HCT116 (cell line): ENCODE data around the gene CD93. TPM values are rescaled to one million over a fixed set of nuclear protein-coding genes. Genes with fewer than 3 reads are reported as not detected.

ENCODE experiments used
- ATAC-seq: fragments of 200-7000 bp; cut with Tn5 transposase; 2 replicates; pipeline ENCODE4 v1.9.1; 2020; ENCODE audit warnings: mild to moderate bottlenecking, moderate library complexity
- BruUV-seq: library from RNA; stranded (reverse); fragments of 400-500 nt; replicated peaks from 2 replicates; lab custom pipeline; 2021; lab: Mats Ljungman, UMichigan
- CTCF ChIA-PET: fragments of 300-600 bp; sonication (Branson Sonifier 250); formaldehyde crosslinking; loops from one replicate; lab custom pipeline; 2021; ENCODE audit warnings: antibody characterized with exemption; lab: Charles Lee
- POLR2A ChIA-PET: fragments of 300-600, 350-600 bp; sonication (Branson Sonifier 250); formaldehyde crosslinking; loops from one replicate; lab custom pipeline; 2021; ENCODE audit warnings: antibody characterized with exemption; lab: Charles Lee
- RAD21 ChIA-PET, 2 experiments: fragments of 300-600 bp; sonication (Branson Sonifier 250); formaldehyde crosslinking; loops; one replicate each; lab custom pipeline; 2023; ENCODE audit warnings: low total read pairs in 2 of 2; ENCODE audit not compliant: uncharacterized antibody in 2 of 2, unreplicated experiment in 2 of 2, low non-redundant PET in 1 of 2; lab: Charles Lee
- DNase-seq: peaks from one replicate; pipeline ENCODE4 v3.0.0-alpha.2; 2010; ENCODE audit warnings: low read depth, low spot score
- H2AFZ ChIP-seq: fragments of 200-600 bp; shearing (Covaris generic), sonication (generic); 2 replicates; pipeline ENCODE4 v1.6.1; 2017; ENCODE audit warnings: low read depth, mixed run types, mixed read lengths, antibody characterized with exemption, low read length; ENCODE audit not compliant: poor library complexity, severe bottlenecking
- H3K27ac ChIP-seq: 2 replicates; pipeline ENCODE4 v1.5.1; 2012; ENCODE audit warnings: low read depth, low read length
- H3K27me3 ChIP-seq: fragments of 200-600 bp; sonication (generic); 2 replicates; pipeline ENCODE4 v1.6.1; 2016; ENCODE audit warnings: mixed run types, low read length, mixed read lengths; ENCODE audit not compliant: insufficient read depth
- H3K36me3 ChIP-seq, 2 experiments: fragments of 200-500 bp in 1 of 2; fragments of 200-600 bp in 1 of 2; sonication (Bioruptor generic) in 1 of 2; sonication (generic) in 1 of 2; 2 replicates each; pipeline versions ENCODE4 v1.5.1 to v1.6.1; 2014 to 2016; ENCODE audit warnings: low read length in 2 of 2, inconsistent platforms in 1 of 2, mixed read lengths in 1 of 2, mixed run types in 1 of 2; ENCODE audit not compliant: insufficient read depth in 2 of 2, control insufficient read depth in 1 of 2
- H3K4me1 ChIP-seq, 2 experiments: fragments of 200-600 bp in 1 of 2; sonication (generic) in 1 of 2; 2 replicates each; pipeline versions ENCODE4 v1.5.1 to v1.6.1; 2012 to 2017; ENCODE audit warnings: low read length in 2 of 2, inconsistent platforms in 1 of 2, mild to moderate bottlenecking in 1 of 2, mixed read lengths in 1 of 2, mixed run types in 1 of 2, moderate library complexity in 1 of 2; ENCODE audit not compliant: insufficient read depth in 2 of 2, control insufficient read depth in 1 of 2
- H3K4me2 ChIP-seq: fragments of 200-600 bp; sonication (generic); 2 replicates; pipeline ENCODE4 v1.6.1; 2017; ENCODE audit warnings: mixed run types, low read length, mixed read lengths
- H3K4me3 ChIP-seq, 2 experiments: fragments of 200-600 bp in 1 of 2; sonication (generic) in 1 of 2; replicated peaks in 1 of 2; 2 replicates each; pipeline ENCODE4 v1.5.1; 2011 to 2016; ENCODE audit warnings: low read length in 2 of 2, control low read depth in 1 of 2, low read depth in 1 of 2, mild to moderate bottlenecking in 1 of 2, mixed read lengths in 1 of 2, mixed run types in 1 of 2
- H3K79me2 ChIP-seq: fragments of 200-600 bp; sonication (generic); 2 replicates; pipeline ENCODE4 v1.6.1; 2017; ENCODE audit warnings: mild to moderate bottlenecking, mixed run types, low read length, moderate library complexity, mixed read lengths; ENCODE audit not compliant: insufficient read depth
- H3K9ac ChIP-seq: fragments of 200-600 bp; sonication (generic); 2 replicates; pipeline ENCODE4 v1.6.1; 2016; ENCODE audit warnings: low read length, mixed read lengths
- H3K9me2 ChIP-seq: fragments of 200-600 bp; sonication (generic), shearing (Covaris generic); 2 replicates; pipeline ENCODE4 v1.6.1; 2017; ENCODE audit warnings: mixed run types, mild to moderate bottlenecking, moderate library complexity; ENCODE audit not compliant: insufficient read depth
- H3K9me3 ChIP-seq, 2 experiments: fragments of 200-500 bp in 1 of 2; fragments of 200-600 bp in 1 of 2; sonication (Bioruptor generic) in 1 of 2; sonication (generic) in 1 of 2; 2 replicates each; pipeline ENCODE4 v1.6.1; 2014 to 2017; ENCODE audit warnings: low read length in 2 of 2, mixed read lengths in 2 of 2, inconsistent platforms in 1 of 2, low read depth in 1 of 2, mild to moderate bottlenecking in 1 of 2, mixed run types in 1 of 2, moderate library complexity in 1 of 2; ENCODE audit not compliant: control insufficient read depth in 1 of 2, insufficient read depth in 1 of 2
- H4K20me1 ChIP-seq: fragments of 200-600 bp; sonication (generic), shearing (Covaris generic); 2 replicates; pipeline ENCODE4 v1.6.1; 2017; ENCODE audit warnings: mixed run types, mild to moderate bottlenecking, moderate library complexity; ENCODE audit not compliant: insufficient read depth
- CEBPB ChIP-seq: IDR thresholded peaks from 2 replicates; pipeline ENCODE4 v1.6.1; 2012; ENCODE audit warnings: low read depth
- EGR1 ChIP-seq: IDR thresholded peaks from 2 replicates; pipeline ENCODE4 v1.6.1; 2012; ENCODE audit warnings: low read depth
- ELF1 ChIP-seq: IDR thresholded peaks from 2 replicates; pipeline ENCODE4 v1.6.1; 2012; ENCODE audit warnings: low read depth, borderline replicate concordance
- JUND ChIP-seq: IDR thresholded peaks from 2 replicates; pipeline ENCODE4 v1.6.1; 2012
- POLR2A ChIP-seq: IDR thresholded peaks from 2 replicates; pipeline ENCODE4 v1.7.0; 2011; ENCODE audit warnings: borderline replicate concordance; ENCODE audit not compliant: insufficient read depth, insufficient read length; ENCODE audit errors: extremely low read depth
- POLR2AphosphoS5 ChIP-seq: IDR thresholded peaks from 2 replicates; pipeline ENCODE4 v1.6.1; 2011; ENCODE audit warnings: mild to moderate bottlenecking, low read depth, low read length, moderate library complexity
- RAD21 ChIP-seq: IDR thresholded peaks from 2 replicates; pipeline ENCODE4 v1.6.1; 2012; ENCODE audit warnings: low read depth, mild to moderate bottlenecking
- SP1 ChIP-seq: IDR thresholded peaks from 2 replicates; pipeline ENCODE4 v1.6.1; 2012; ENCODE audit warnings: low read depth
- SRF ChIP-seq: IDR thresholded peaks from 2 replicates; pipeline ENCODE4 v1.6.1; 2012; ENCODE audit warnings: low read depth
- ZBTB33 ChIP-seq: IDR thresholded peaks from 2 replicates; pipeline ENCODE4 v1.6.1; 2011; ENCODE audit warnings: mild to moderate bottlenecking, low read length, moderate library complexity; ENCODE audit not compliant: insufficient replicate concordance; ENCODE audit errors: extremely low read depth
- ZNF274 ChIP-seq: fragments of 200-500 bp; sonication (Bioruptor generic); IDR thresholded peaks from 2 replicates; pipeline ENCODE4 v1.6.1; 2014; ENCODE audit warnings: mild to moderate bottlenecking, low read depth, low read length, inconsistent platforms
- intact Hi-C: fragments of 100-400 bp; cut with micrococcal nuclease; formaldehyde crosslinking; loops from 2 replicates; pipeline ENCODE4 v1.10.0; 2022
- total RNA-seq: library from RNA; stranded (reverse); gene quantifications from one replicate; pipeline ENCODE4 v1.2.1, GENCODE V29; 2021; ENCODE audit not compliant: unreplicated experiment

The CD93 gene
- total RNA-seq, 1 experiment from 2014 or later, result 0.07 TPM

GRCh38 chr20:23122321-23122720 is 36.2 kb upstream of the CD93 start:
- BruUV-seq, result no TSS peak
- CTCF ChIA-PET, result no interaction called here
- no peak overlapping the region for H3K9ac ChIP-seq
- no peak overlapping the region for H2AFZ ChIP-seq
- intact Hi-C loops, result no loop called here
- no peak for TF ChIP-seq SRF
- TF ChIP-seq ZBTB33, result no peak
- TF ChIP-seq JUND, result no peak
- no peak for TF ChIP-seq POLR2AphosphoS5
- no peak for TF ChIP-seq ZNF274
- no peak for TF ChIP-seq ELF1
- TF ChIP-seq RAD21, result no peak
- no peak for TF ChIP-seq CEBPB
- TF ChIP-seq EGR1, result no peak
- H3K9me3 ChIP-seq, result no peaks in the 10 kb centered on the region
- no peaks in the 10 kb centered on the region for H3K27me3 ChIP-seq
- H3K36me3 ChIP-seq, result no peaks in the 10 kb centered on the region
- H3K27ac ChIP-seq, result no peak overlapping the region
- no peak for ATAC-seq
- no peak overlapping the region for H3K4me2 ChIP-seq
- no peaks in the 10 kb centered on the region for H4K20me1 ChIP-seq
- H3K4me3 ChIP-seq, result no peak overlapping the region
- no peaks in the 10 kb centered on the region for H3K79me2 ChIP-seq
- H3K9me2 ChIP-seq, result no peaks in the 10 kb centered on the region
- no peak for DNase-seq
- H3K4me1 ChIP-seq, result no peaks in the 10 kb centered on the region; a peak in 1 of 4 replicates
- POLR2A ChIA-PET, result no interaction called here
- RAD21 ChIA-PET, result no interaction called here

- no peak overlapping the region for H3K9ac ChIP-seq
- peaks cover 0 to 2% of the 10 kb centered on the region in 2 experiments; a peak in 1 of 4 replicates for H3K4me1 ChIP-seq
- no peaks in the 10 kb centered on the region for H3K27me3 ChIP-seq
- POLR2A ChIA-PET, result no interaction called here
- H3K79me2 ChIP-seq, result no peaks in the 10 kb centered on the region
- no TSS peak for BruUV-seq
- no peaks in the 10 kb centered on the region for H3K9me3 ChIP-seq
- H3K4me3 ChIP-seq, result no peak overlapping the region
- no peak for DNase-seq
- intact Hi-C loops, result no loop called here
- no peaks in the 10 kb centered on the region for H3K36me3 ChIP-seq
- no peak overlapping the region for H3K4me2 ChIP-seq
- ATAC-seq, result no peak
- TF ChIP-seq EGR1 (no peak), ZBTB33 (no peak), SP1 (no peak), ZNF274 (no peak), POLR2A (no peak)
- CTCF ChIA-PET, result no interaction called here
- no peak overlapping the region for H3K27ac ChIP-seq
- RAD21 ChIA-PET, result no interaction called here
- no peaks in the 10 kb centered on the region for H3K9me2 ChIP-seq
- H4K20me1 ChIP-seq, result no peaks in the 10 kb centered on the region
- H2AFZ ChIP-seq, result no peak overlapping the region
These were observed 35.7 kb upstream of the CD93 start for GRCh38 chr20:23121751-23122320.
